GM12891 (cell line): ENCODE data around the gene FAM117B. TPM values are rescaled to one million over a fixed set of nuclear protein-coding genes. Genes with fewer than 3 reads are reported as not detected.

ENCODE experiments used
- DNase-seq: peaks from one replicate; pipeline ENCODE4 v3.0.0; 2011; ENCODE audit warnings: low spot score; ENCODE audit not compliant: insufficient read length
- FAIRE-seq: peaks from 2 replicates; lab custom pipeline; 2011; peaks lifted over from hg19 to GRCh38; lab: Jason Lieb, UNC
- PAX5 ChIP-seq: IDR thresholded peaks from 2 replicates; pipeline ENCODE4 v1.6.1; 2011; ENCODE audit warnings: low read length, moderate library complexity, mild to moderate bottlenecking; ENCODE audit not compliant: insufficient read depth, severe bottlenecking
- POLR2A ChIP-seq: IDR thresholded peaks from 2 replicates; pipeline ENCODE4 v1.6.1; 2011; ENCODE audit warnings: low read depth, low read length, control low read depth
- POLR2AphosphoS5 ChIP-seq: IDR thresholded peaks from 2 replicates; pipeline ENCODE4 v1.6.1; 2011; ENCODE audit warnings: low read depth, low read length, control low read depth
- POU2F2 ChIP-seq: IDR thresholded peaks from 2 replicates; pipeline ENCODE4 v1.6.1; 2011; ENCODE audit warnings: low read depth, mild to moderate bottlenecking, control low read depth, low read length, moderate library complexity
- SPI1 ChIP-seq: IDR thresholded peaks from 2 replicates; pipeline ENCODE4 v1.6.1; 2011; ENCODE audit warnings: low read depth, low read length, control low read depth
- TAF1 ChIP-seq: IDR thresholded peaks from 2 replicates; pipeline ENCODE4 v1.6.1; 2011; ENCODE audit warnings: low read depth, low read length, control low read depth
- polyA plus RNA-seq: library from polyadenylated mRNA; unstranded; fragments of >200 nt; gene quantifications from one replicate; pipeline ENCODE4 v1.2.1, GENCODE V29; 2012; ENCODE audit warnings: low read depth, missing spikeins, inconsistent platforms; ENCODE audit not compliant: missing spikeins

The FAM117B gene
- polyA plus RNA-seq, result 1.0 TPM

DNA sequence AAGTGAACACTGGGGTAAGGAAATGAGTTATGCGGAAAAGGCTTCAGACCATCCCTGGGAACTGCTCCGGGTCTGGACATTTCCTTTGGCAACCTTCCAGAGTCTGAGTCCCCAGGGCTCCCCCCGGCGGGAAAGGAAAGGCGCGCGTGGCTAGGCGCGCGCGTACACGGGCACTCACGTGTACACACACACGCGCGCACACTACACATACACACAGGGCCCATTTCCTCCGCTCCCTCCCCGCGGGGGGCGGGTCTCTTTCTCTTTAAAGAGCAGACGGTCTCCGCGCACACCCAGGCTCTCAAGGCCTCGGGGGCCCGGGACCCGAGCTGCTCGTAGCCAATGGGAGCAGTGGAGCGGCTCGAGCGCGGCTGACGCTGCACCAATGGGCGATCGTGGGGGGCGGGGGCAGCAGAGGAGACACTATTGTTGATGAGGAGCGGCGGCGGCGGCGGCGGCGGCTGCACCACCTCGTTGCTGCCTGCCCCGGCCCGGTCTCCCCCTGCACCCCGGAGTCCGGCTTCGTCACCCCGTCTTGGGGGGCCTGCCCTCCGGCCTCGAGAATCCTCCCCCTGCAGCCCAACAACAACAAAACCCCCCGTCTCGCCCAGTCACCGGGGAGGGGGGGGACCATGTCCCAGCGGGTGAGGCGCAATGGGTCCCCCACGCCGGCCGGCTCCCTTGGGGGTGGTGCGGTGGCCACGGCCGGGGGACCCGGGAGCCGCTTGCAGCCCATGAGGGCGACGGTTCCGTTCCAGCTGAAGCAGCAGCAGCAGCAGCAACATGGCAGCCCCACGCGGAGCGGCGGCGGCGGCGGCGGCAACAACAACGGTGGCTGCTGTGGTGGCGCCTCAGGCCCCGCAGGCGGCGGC is at the start of gene FAM117B:
TSS of gene FAM117B (plus strand) at position 414 of the 872 bp plus-strand sequence. CDS start at position 633, 219 bp downstream.
- FAIRE-seq, result peak; percentile 90
- DNase-seq, result peak; percentile 91
- TF ChIP-seq POU2F2, result 0 out of 2 replicates have a peak, but pooled peaks have one; percentile 22
- TF ChIP-seq SPI1, result no peak
- no peak for TF ChIP-seq PAX5
- TF ChIP-seq POLR2A, result peak; percentile 35; the same call in 1 of the 2 replicates

DNA sequence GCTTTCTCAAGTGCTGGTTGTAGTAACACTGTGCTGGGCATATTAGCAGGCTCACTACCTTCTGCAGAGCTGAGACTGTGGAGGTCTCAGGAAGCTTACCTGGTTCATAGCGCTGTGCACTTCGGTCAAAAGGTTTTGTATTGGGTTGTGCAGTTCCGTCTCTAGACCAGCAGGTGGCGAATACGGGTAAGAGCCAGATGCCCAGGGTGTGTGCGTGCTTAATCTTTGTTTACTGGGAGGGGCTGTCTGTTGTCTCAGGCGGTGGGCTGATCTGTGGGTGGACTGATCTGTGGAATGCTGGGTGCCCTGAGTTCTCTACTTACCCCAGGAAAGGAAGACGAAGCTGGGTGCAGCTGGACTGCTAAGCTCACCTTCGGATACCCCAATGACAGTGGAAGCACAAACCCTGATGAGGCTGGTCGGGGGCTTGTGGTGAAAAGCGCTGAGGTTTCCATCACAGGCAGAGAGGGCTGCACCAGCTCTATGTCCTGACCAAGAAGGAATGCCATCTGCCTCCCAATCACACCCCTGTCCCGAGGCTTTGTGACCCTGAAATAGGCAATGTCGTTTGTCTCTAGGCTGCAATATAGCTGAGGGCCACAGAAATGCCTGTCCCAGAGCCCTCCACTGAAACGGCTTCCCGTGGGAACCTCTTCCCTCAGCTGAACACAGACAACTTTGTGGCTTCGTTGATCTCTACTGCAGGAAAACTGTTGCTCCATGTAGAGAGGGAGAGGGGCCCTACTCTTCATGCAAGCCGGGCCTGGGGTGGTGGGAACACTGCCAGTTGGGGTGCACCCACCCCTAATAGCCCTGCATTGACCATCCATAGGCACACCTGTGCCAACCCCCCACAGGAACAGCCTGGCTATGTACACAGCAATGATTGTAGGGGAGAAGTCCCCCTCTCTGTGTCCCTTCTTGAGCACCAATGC is 45.9 kb upstream of the FAM117B start:
- TF ChIP-seq POLR2AphosphoS5, result no peak
- TF ChIP-seq POU2F2, result no peak
- no peak for TF ChIP-seq SPI1
- no peak for TF ChIP-seq POLR2A
- FAIRE-seq, result peak; percentile 98
- peak; percentile 45 for DNase-seq

DNA sequence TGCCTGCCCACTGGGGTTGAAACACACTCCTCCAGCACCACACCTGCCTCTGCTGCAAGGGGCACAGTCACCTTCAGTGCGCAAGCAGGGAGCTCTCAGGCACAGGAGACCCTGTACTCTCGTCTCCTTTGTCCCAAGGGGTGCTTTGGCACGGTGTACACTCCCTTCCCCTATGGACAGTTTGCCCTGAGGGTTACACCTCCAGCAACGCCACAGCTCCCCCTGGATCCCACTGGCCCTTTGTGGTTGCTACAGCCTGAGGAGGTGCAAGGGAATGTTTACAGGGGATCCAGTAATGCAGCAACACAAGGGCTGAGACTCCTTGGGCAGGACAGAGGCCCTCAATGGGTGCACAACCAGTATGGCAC is 45.2 kb upstream of the FAM117B start:
- FAIRE-seq (no peak), DNase-seq (no peak)
- no peak for TF ChIP-seq POLR2A
- TF ChIP-seq PAX5, result no peak
- no peak for TF ChIP-seq SPI1
- TF ChIP-seq POU2F2, result no peak
- no peak for TF ChIP-seq TAF1
- TF ChIP-seq POLR2AphosphoS5, result no peak

- DNase-seq (no peak), FAIRE-seq (no peak)
- TF ChIP-seq POLR2AphosphoS5 (no peak), POU2F2 (no peak), TAF1 (no peak), POLR2A (no peak), SPI1 (no peak), PAX5 (no peak)
Observed at GRCh38 chr2:202592566-202592965, 42.2 kb upstream of the FAM117B start.

GRCh38 chr2:202599105-202599504 is 35.7 kb upstream of the FAM117B start:
- FAIRE-seq (no peak), DNase-seq (no peak)
- no peak for TF ChIP-seq POLR2A
- no peak for TF ChIP-seq PAX5
- no peak for TF ChIP-seq SPI1
- no peak for TF ChIP-seq POLR2AphosphoS5

- no peak for FAIRE-seq
Observed at GRCh38 chr2:202599911-202600310, 34.9 kb upstream of the FAM117B start.

DNA sequence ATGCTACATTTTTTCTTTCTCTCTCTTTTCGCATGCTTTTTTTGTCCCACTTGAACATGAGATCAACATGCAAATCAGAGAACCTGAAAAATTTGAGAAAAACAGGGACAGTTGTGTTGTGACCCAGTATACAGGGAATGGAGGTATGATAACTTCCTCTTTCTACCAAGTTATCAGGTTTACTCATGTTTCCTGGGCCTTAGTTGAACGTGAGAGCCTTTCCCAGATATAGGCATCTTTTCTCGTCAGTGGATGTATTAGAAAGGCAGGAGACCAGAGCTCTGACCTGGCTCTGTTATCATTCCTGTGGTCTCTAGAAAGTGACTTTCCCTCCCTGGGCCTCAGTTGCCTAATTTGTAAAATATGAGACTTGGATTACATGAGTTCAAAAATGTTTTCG is 30.1 kb upstream of the FAM117B start:
- DNase-seq (no peak), FAIRE-seq (peak; percentile 78)
- TF ChIP-seq POU2F2, result 0 out of 2 replicates have a peak, but pooled peaks have one; percentile 15
- TF ChIP-seq PAX5, result no peak
- no peak for TF ChIP-seq TAF1
- TF ChIP-seq SPI1, result no peak
- TF ChIP-seq POLR2A, result no peak
- TF ChIP-seq POLR2AphosphoS5, result no peak

More at GRCh38 chr2:202599911-202600310, 34.9 kb upstream of the FAM117B start:
- no peak for DNase-seq
- no peak for TF ChIP-seq POU2F2
- TF ChIP-seq PAX5, result no peak
- no peak for TF ChIP-seq TAF1
- no peak for TF ChIP-seq POLR2A
- no peak for TF ChIP-seq SPI1
- no peak for TF ChIP-seq POLR2AphosphoS5

DNA sequence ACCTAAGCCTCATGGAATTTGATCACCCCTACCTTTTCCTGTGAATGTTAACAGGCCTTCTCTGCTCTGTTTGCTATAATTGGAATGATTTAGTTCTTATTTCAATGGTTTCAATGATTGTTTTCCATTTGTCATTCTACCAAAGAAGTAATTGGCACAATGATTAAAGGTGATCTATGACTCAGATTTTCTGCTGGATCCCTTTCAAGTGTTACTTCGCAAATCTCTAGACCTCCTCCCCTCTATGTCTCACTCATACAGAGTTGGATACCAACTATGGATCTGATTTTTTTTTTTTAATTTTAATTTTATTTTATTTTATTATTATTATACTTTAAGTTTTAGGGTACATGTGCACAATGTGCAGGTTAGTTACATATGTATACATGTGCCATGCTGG is 29.6 kb upstream of the FAM117B start:
- peak; percentile 9 for FAIRE-seq
- TF ChIP-seq TAF1 (no peak), PAX5 (no peak), POLR2A (no peak), SPI1 (no peak), POLR2AphosphoS5 (no peak), POU2F2 (no peak)
- DNase-seq, result no peak

DNA sequence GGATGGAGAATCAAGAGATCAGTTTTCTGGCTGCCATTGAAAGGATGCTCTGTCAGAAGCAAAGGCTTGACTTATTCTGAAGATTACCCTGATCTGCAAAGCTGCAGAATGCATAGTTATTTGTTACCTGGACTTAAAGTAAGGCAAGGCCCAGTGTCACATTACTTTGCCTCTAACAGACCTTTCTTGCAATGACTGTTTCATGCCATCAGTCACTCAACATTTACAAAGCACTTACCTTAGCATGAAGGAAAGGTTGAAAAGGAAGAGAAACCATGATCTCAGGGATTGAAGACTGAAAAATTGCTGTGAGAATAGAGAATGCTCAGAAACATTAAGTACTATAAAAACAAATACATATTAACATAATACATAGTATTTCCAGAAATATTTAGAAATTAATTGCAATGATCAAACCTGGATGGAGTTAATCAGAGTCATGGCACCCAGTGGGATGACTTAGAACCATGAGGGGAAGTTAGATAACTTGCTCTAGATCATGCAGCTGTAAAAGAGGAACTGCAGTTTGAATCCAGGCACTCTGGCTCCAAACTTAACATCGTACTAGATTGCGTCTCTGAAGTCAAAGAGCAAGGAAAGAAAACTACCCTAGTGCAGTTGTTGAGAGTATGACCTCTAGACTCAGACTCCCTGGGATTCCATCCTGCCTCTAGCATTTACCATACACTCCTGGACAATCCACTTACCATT is 26.5 kb upstream of the FAM117B start:
- no peak for DNase-seq

More for the DNA sequence above, 26.5 kb upstream of the FAM117B start:
- TF ChIP-seq SPI1, result peak; percentile 98
- TF ChIP-seq POLR2AphosphoS5, result no peak
- TF ChIP-seq TAF1, result no peak
- TF ChIP-seq PAX5, result no peak
- no peak for TF ChIP-seq POLR2A
- FAIRE-seq, result peak; percentile 90
